ENCODE results near the gene NME5.
A peak's percentile ranks its signal among the peaks of the same experiment; 100 is the strongest.

The NME5 gene, protein sequence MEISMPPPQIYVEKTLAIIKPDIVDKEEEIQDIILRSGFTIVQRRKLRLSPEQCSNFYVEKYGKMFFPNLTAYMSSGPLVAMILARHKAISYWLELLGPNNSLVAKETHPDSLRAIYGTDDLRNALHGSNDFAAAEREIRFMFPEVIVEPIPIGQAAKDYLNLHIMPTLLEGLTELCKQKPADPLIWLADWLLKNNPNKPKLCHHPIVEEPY

GRCh38 chr5:138138949-138139780 lies at the start of gene NME5:
Gene NME5, minus strand, starts transcription at chr5:138139428. Its CDS starts 648 bp downstream, at chr5:138138780.
- peak within 1 kb of the TSS; percentile 82 for H2AFZ ChIP-seq (ENCODE audit: low read depth)

GRCh38 chr5:138188626-138189025 lies 49.4 kb upstream of the NME5 start:
- Histone ChIP-seq H4K20me1 (ENCODE audit: insufficient read depth) (no peaks in the 10 kb centered on the region), H3K27ac (no peak overlapping the region), H3K9ac (no peak overlapping the region), H3K4me1 (ENCODE audit: low read depth, poor library complexity, severe bottlenecking) (no peaks in the 10 kb centered on the region), H3K27me3 (ENCODE audit: insufficient read depth, low read depth) (no peaks in the 10 kb centered on the region), H3K79me2 (ENCODE audit: insufficient read depth, low read depth) (no peaks in the 10 kb centered on the region), H2AFZ (ENCODE audit: low read depth) (no peak overlapping the region), H3K4me2 (no peak overlapping the region), H3K36me3 (ENCODE audit: insufficient read depth) (peaks cover 10% of the 10 kb centered on the region; the same call in 1 of the 2 replicates), H3K4me3 (IDR thresholded peaks at IDR 0.05; ENCODE audit: insufficient read depth, low read depth, low read length) (no peak overlapping the region)
- no peak for TF ChIP-seq CTCF (conservative IDR thresholded peaks at IDR 0.05; ENCODE audit: low read depth, low read length)

More at GRCh38 chr5:138138949-138139780, at the start of gene NME5:
- no peak for TF ChIP-seq CTCF (conservative IDR thresholded peaks at IDR 0.05; ENCODE audit: low read depth, low read length)
- Histone ChIP-seq H3K4me3 (IDR thresholded peaks at IDR 0.05; ENCODE audit: insufficient read depth, low read depth, low read length) (no peak within 1 kb of the TSS), H3K79me2 (ENCODE audit: insufficient read depth, low read depth) (no peaks in the 10 kb centered on the region), H3K27me3 (ENCODE audit: insufficient read depth, low read depth) (no peaks in the 10 kb centered on the region), H3K36me3 (ENCODE audit: insufficient read depth) (no peaks in the 10 kb centered on the region), H3K4me1 (ENCODE audit: low read depth, poor library complexity, severe bottlenecking) (peaks cover 9% of the 10 kb centered on the region), H4K20me1 (ENCODE audit: insufficient read depth) (no peaks in the 10 kb centered on the region), H3K9ac (peak within 1 kb of the TSS; percentile 11; the same call in 1 of the 2 replicates), H3K27ac (no peak within 1 kb of the TSS), H3K4me2 (peak within 1 kb of the TSS; percentile 92)

GRCh38 chr5:138186002-138186447 lies 46.8 kb upstream of the NME5 start:
- peaks cover 10% of the 10 kb centered on the region; the same call in 1 of the 2 replicates for H3K36me3 ChIP-seq (ENCODE audit: insufficient read depth)
- peaks cover 3% of the 10 kb centered on the region; the same call in 1 of the 2 replicates for H3K79me2 ChIP-seq (ENCODE audit: insufficient read depth, low read depth)
- no peak overlapping the region for H3K27ac ChIP-seq
- H3K4me2 ChIP-seq, result no peak overlapping the region
- H4K20me1 ChIP-seq (ENCODE audit: insufficient read depth), result no peaks in the 10 kb centered on the region
- no peak for TF ChIP-seq CTCF (conservative IDR thresholded peaks at IDR 0.05; ENCODE audit: low read depth, low read length)
- H3K4me3 ChIP-seq (IDR thresholded peaks at IDR 0.05; ENCODE audit: insufficient read depth, low read depth, low read length), result no peak overlapping the region
- H2AFZ ChIP-seq (ENCODE audit: low read depth), result no peak overlapping the region
- peaks cover under 1% of the 10 kb centered on the region for H3K4me1 ChIP-seq (ENCODE audit: low read depth, poor library complexity, severe bottlenecking)
- no peaks in the 10 kb centered on the region for H3K27me3 ChIP-seq (ENCODE audit: insufficient read depth, low read depth)
- no peak overlapping the region for H3K9ac ChIP-seq

- Histone ChIP-seq H3K9ac (no peak overlapping the region), H3K36me3 (ENCODE audit: insufficient read depth) (peaks cover 10% of the 10 kb centered on the region; the same call in 1 of the 2 replicates), H3K4me3 (IDR thresholded peaks at IDR 0.05; ENCODE audit: insufficient read depth, low read depth, low read length) (no peak overlapping the region), H3K79me2 (ENCODE audit: insufficient read depth, low read depth) (peaks cover 21% of the 10 kb centered on the region; the same call in 1 of the 2 replicates), H3K4me1 (ENCODE audit: low read depth, poor library complexity, severe bottlenecking) (peaks cover 8% of the 10 kb centered on the region), H3K27me3 (ENCODE audit: insufficient read depth, low read depth) (no peaks in the 10 kb centered on the region), H3K27ac (no peak overlapping the region), H2AFZ (ENCODE audit: low read depth) (no peak overlapping the region), H4K20me1 (ENCODE audit: insufficient read depth) (no peaks in the 10 kb centered on the region), H3K4me2 (no peak overlapping the region)
- no peak for TF ChIP-seq CTCF (conservative IDR thresholded peaks at IDR 0.05; ENCODE audit: low read depth, low read length)
Measured at GRCh38 chr5:138182808-138183207, 43.6 kb upstream of the NME5 start.

Data from KMS-11 (cell line).